NCI-H128 (cell line): ENCODE results near the gene PTPN2.
"Not testable (repeated sequence)": the region's sequence is repeated elsewhere in the genome, so short reads cannot be mapped to it uniquely, and the experiment has no call there.

ENCODE experiments used
- DNase-seq: peaks from one replicate; lab custom pipeline; 2025; ENCODE audit not compliant: unreplicated experiment; lab: John Stamatoyannopoulos, UW

PTPN2 gene

DNA sequence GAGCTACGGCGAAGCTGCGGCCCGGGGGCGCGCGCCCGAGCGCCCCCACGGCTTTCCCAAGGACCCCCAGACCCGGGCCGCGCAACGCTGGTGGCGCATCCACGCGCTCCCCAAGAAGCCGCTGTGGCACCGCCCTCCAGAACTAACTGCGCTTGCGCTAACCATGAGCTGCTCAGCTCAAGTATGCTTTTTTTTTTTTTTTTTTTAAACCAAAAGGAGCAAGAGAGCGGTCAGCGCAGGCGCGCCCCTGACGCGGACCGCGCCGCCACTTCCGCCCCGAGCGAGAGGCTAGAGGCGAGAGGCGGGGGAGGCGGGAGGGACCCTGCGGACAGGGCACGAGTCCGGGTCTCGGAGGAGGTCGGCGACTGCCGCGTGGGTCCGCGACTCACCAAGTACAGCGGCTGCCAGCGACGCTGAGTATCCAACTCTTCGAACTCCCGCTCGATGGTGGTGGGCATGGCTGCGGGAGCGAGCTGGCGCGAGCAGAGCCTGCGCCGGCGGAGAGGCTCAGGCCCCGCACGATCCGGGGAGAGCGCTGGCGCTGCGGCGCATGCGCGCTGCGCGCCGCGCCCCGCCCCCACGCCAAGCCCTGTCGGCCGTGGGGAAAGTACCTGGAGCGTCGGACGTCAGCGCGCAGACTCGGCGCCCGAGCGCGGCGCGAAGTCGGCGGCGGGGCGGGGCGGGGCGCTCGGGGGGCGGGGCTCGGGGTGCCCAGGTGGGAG lies at the start of gene PTPN2:
PTPN2 (minus strand) TSS at position 554 of the 722 bp plus-strand sequence; CDS start at position 458, 96 bp downstream.
- DNase-seq: peak; percentile 84

DNA sequence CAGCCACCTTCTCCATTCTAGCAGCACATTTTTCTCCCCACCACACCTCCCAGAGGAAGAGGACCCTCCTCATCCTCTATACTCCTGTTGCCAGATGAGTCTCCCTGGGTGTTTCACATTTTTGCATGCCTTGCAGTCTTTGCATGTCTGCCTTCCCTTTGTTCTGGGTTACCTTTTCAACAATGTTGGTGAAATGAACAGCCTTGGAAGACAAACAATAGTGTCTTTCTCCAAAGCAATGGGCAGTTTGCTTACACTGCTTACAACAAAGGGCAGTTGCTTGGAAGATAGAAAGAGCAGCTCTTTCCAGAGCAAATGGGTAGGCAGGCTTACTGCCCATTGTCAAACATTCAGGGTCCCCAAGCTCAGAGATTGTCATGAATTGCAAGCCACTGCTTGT lies 49.3 kb upstream of the PTPN2 start:
- no peak for DNase-seq

DNA sequence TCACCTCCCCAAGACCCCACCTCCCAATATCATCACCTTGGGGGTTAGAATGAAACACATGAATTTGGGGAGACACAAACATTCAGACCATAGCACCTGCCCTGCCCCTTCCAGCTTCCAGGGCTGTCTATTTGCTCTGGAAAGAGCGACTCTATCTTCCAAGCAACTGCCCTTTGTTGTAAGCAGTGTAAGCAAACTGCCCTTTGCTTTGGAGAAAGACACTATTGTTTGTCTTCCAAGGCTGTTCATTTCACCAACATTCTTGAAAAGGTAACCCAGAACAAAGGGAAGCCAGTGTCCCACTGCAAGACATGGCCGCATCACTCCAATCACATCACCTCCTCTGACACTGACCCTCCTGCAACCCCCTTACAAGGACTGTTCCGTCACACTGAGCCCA lies 46.9 kb upstream of the PTPN2 start:
- DNase-seq: no peak

GRCh38 chr18:12930376-12930775 lies 46.3 kb upstream of the PTPN2 start:
- DNase-seq: no peak

GRCh38 chr18:12929477-12930083 lies 45.5 kb upstream of the PTPN2 start:
- DNase-seq: no peak

DNA sequence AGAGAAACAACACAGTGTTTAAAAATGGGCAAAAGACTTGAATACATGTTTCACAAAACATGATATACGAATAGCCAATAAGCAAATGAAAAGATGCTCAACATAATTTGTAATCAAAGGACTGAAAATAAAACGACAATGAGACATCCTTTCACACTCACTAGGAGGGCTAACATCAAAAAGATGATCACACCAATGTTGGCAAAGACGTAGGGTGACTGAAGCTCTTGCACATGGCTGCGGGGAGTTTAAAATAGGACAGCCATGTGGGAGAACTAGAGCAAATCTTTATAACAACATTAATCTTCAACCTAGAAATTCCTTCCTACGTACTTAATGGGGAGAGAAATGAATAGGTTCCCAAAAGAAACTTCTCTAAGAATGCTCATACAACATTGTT lies 44.6 kb upstream of the PTPN2 start:
- no peak for DNase-seq

GRCh38 chr18:12928206-12928605 lies 44.2 kb upstream of the PTPN2 start:
- DNase-seq: no peak

- no peak for DNase-seq
These were observed 40.6 kb upstream of the PTPN2 start for GRCh38 chr18:12924616-12925015.

- DNase-seq: no peak
These were observed 38.2 kb upstream of the PTPN2 start for GRCh38 chr18:12922266-12922665.

- no peak for DNase-seq
These were observed 37.1 kb upstream of the PTPN2 start for GRCh38 chr18:12921178-12921577.

- no peak for DNase-seq
These were observed 28.1 kb upstream of the PTPN2 start for GRCh38 chr18:12911929-12912703.

GRCh38 chr18:12911025-12911928 lies 27.2 kb upstream of the PTPN2 start:
- no peak for DNase-seq

GRCh38 chr18:12908706-12909105 lies 24.7 kb upstream of the PTPN2 start:
- DNase-seq: no peak

- no peak for DNase-seq
These were observed 23.4 kb upstream of the PTPN2 start for GRCh38 chr18:12907258-12907925.

DNA sequence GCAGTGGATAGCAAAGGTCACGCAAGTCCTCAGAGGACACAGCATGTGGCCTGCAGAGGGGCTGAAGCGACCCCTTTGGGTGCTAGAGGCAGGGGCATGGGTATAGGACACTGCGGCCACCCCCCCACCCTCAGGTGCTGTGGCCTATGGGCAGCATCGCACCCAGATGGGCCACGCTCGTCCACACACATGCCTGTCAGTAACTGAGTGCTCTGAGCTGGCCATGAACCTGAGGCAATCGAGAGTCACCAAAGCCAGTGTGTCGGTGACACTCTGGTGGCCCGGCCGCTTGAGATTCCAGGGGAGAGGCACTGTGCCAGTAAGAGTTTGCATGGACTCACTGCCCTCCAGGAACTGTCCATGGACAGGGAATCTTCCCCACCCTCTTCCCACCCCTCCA lies 22.7 kb upstream of the PTPN2 start:
- no peak for DNase-seq

DNA sequence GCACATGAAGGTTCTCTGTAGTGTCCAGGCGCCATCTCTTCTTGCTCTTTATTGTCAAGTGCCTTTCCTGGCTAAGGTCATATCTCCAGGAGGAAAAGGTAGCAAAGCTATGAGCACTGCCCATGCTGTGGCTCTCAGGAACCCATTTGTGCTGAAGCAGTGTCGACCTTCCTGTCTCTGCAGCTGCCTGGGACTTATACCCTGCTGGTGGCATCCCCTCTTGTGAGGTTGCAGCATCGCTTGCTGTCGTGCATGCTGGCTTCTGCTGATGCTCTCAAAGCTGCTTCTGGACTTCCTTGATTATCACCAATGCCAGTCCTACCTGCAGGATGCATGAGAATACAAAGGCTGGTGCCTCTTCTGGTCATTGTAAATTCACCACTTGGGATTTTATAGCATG lies 22.1 kb upstream of the PTPN2 start:
- no peak for DNase-seq

- no peak for DNase-seq
These were observed 20.0 kb upstream of the PTPN2 start for GRCh38 chr18:12904012-12904516.

GRCh38 chr18:12901208-12901607 lies 17.2 kb upstream of the PTPN2 start:
- DNase-seq: not testable (repeated sequence)

GRCh38 chr18:12896784-12897333 lies 12.8 kb upstream of the PTPN2 start:
- DNase-seq: not testable (repeated sequence)

DNA sequence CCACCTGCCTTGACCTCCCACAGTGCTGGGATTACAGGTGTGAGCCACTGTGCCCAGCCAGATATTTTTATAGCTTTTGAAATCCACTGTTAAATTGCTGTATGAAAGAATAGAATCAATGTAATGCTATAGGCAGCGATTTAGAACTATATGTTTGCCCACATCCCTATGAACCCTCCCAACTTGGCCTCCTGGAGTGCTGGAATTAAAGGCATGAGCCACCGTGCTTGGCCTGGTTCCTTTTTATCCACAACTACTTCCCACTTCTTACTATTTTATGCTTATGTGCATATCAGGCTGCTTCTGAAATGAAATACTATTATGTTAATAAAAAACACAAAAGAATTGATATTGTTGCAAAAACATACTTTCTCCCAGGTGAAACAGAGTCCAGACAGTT lies 11.6 kb upstream of the PTPN2 start:
- no peak for DNase-seq
